HG03064 (cell line): ENCODE results near the gene MAK.
"Not testable (repeated sequence)": the region's sequence is repeated elsewhere in the genome, so short reads cannot be mapped to it uniquely, and the experiment has no call there.

Experiments used
- ATAC-seq: cut with Tn5 transposase; IDR thresholded peaks from one replicate; pipeline ENCODE4 v1.9.1; 2021; ENCODE audit warnings: low read depth; ENCODE audit not compliant: unreplicated experiment

Gene MAK

GRCh38 chr6:10854922-10855632 is 16.7 kb upstream of the MAK start:
- no peak for ATAC-seq

- ATAC-seq: not testable (repeated sequence)
Measured at GRCh38 chr6:10853849-10854300, 15.5 kb upstream of the MAK start.

- ATAC-seq: no peak
Measured at GRCh38 chr6:10852361-10852960, 14.1 kb upstream of the MAK start.

GRCh38 chr6:10850728-10851127 is 12.4 kb upstream of the MAK start:
- no peak for ATAC-seq

- no peak for ATAC-seq
Measured at GRCh38 chr6:10849901-10850300, 11.6 kb upstream of the MAK start.

GRCh38 chr6:10847684-10848083 is 9.3 kb upstream of the MAK start:
- ATAC-seq: no peak

- no peak for ATAC-seq
Measured at GRCh38 chr6:10843554-10843953, 5.2 kb upstream of the MAK start.

- peak; percentile 77 for ATAC-seq
Measured at GRCh38 chr6:10838794-10839333, 525 bp upstream of the MAK start.

GRCh38 chr6:10837622-10837994 is 731 bp downstream of the MAK start:
- ATAC-seq: no peak

- no peak for ATAC-seq
Measured at GRCh38 chr6:10837009-10837621, 1.2 kb downstream of the MAK start.

- ATAC-seq: no peak
Measured at GRCh38 chr6:10834823-10835222, 3.5 kb downstream of the MAK start.

GRCh38 chr6:10831609-10832008 is 6.7 kb downstream of the MAK start:
- ATAC-seq: no peak

GRCh38 chr6:10824819-10825218 is 13.5 kb downstream of the MAK start:
- no peak for ATAC-seq

- ATAC-seq: no peak
Measured at GRCh38 chr6:10824297-10824696, 14.0 kb downstream of the MAK start.

- ATAC-seq: not testable (repeated sequence)
Measured at GRCh38 chr6:10814176-10814575, 24.2 kb downstream of the MAK start.

- ATAC-seq: no peak
Measured at GRCh38 chr6:10809098-10809497, 29.2 kb downstream of the MAK start.

- ATAC-seq: no peak
Measured at GRCh38 chr6:10808376-10808775, 30.0 kb downstream of the MAK start.

- peak; percentile 81 for ATAC-seq
Measured at GRCh38 chr6:10801224-10801848, 37.0 kb downstream of the MAK start.

- ATAC-seq: no peak
Measured at GRCh38 chr6:10800810-10801209, 37.5 kb downstream of the MAK start.

GRCh38 chr6:10794239-10794638 is 44.1 kb downstream of the MAK start:
- no peak for ATAC-seq

- no peak for ATAC-seq
Measured at GRCh38 chr6:10793695-10794094, 44.6 kb downstream of the MAK start.
